Panc1 (cell line): ENCODE data around the gene AQP12B. TPM values are rescaled to one million over a fixed set of nuclear protein-coding genes. Genes with fewer than 3 reads are reported as not detected.

ENCODE experiments used
- ATAC-seq: fragments of 200-7000 bp; cut with Tn5 transposase; 2 replicates; pipeline ENCODE4 v1.9.1; 2020; ENCODE audit warnings: mild to moderate bottlenecking, moderate library complexity
- BruUV-seq: library from RNA; stranded (reverse); fragments of 400-500 nt; replicated peaks from 2 replicates; lab custom pipeline; 2021; lab: Mats Ljungman, UMichigan
- CTCF ChIA-PET: fragments of 300-600 bp; sonication (Branson Sonifier 250); formaldehyde crosslinking; loops from one replicate; lab custom pipeline; 2022; ENCODE audit warnings: antibody characterized with exemption; lab: Charles Lee
- POLR2A ChIA-PET: fragments of 300-600 bp; sonication (Branson Sonifier 250); formaldehyde crosslinking; loops from one replicate; lab custom pipeline; 2022; ENCODE audit warnings: antibody characterized with exemption; lab: Charles Lee
- DNase-seq: peaks from one replicate; pipeline ENCODE4 v3.0.0-alpha.2; 2010; ENCODE audit warnings: low read depth, low spot score
- H3K27ac ChIP-seq: 2 replicates; pipeline ENCODE4 v1.5.1; 2011; ENCODE audit warnings: mild to moderate bottlenecking, low read length, inconsistent platforms
- H3K27me3 ChIP-seq: fragments of 200-500 bp; sonication (Bioruptor generic); 2 replicates; pipeline ENCODE4 v1.6.0; 2014; ENCODE audit warnings: low read length, inconsistent platforms; ENCODE audit not compliant: control insufficient read depth, insufficient read depth
- H3K36me3 ChIP-seq: fragments of 200-500 bp; sonication (Bioruptor generic); 2 replicates; pipeline ENCODE4 v1.5.1; 2014; ENCODE audit warnings: inconsistent platforms, mild to moderate bottlenecking, low read length, moderate library complexity; ENCODE audit not compliant: control insufficient read depth, insufficient read depth
- H3K4me1 ChIP-seq: 2 replicates; pipeline ENCODE4 v1.5.1; 2011; ENCODE audit warnings: inconsistent platforms, mild to moderate bottlenecking, low read length, moderate library complexity; ENCODE audit not compliant: control insufficient read depth, insufficient read depth
- H3K4me3 ChIP-seq, 2 experiments: 2 replicates each; pipeline ENCODE4 v1.5.1; 2011 to 2012; ENCODE audit warnings: low read depth in 2 of 2, low read length in 2 of 2, mild to moderate bottlenecking in 2 of 2, inconsistent platforms in 1 of 2, moderate library complexity in 1 of 2
- H3K9me3 ChIP-seq: fragments of 200-500 bp; sonication (Bioruptor generic); 2 replicates; pipeline ENCODE4 v1.5.1; 2014; ENCODE audit warnings: low read depth, mild to moderate bottlenecking, inconsistent platforms, low read length, moderate library complexity; ENCODE audit not compliant: control insufficient read depth, insufficient read depth
- CTCF ChIP-seq: fragments of 450-650 bp; IDR thresholded peaks from 2 replicates; pipeline ENCODE4 v1.5.1; 2017; ENCODE audit warnings: mild to moderate bottlenecking
- POLR2AphosphoS5 ChIP-seq: IDR thresholded peaks from 2 replicates; pipeline ENCODE4 v1.6.1; 2012; ENCODE audit warnings: mild to moderate bottlenecking, low read depth, low read length, moderate library complexity
- REST ChIP-seq, 2 experiments: IDR thresholded peaks; 2 replicates each; pipeline ENCODE4 v1.6.1; 2011 to 2012; ENCODE audit warnings: low read depth in 2 of 2, control low read depth in 1 of 2, low read length in 1 of 2, mild to moderate bottlenecking in 1 of 2, moderate library complexity in 1 of 2; ENCODE audit not compliant: insufficient read depth in 1 of 2
- SIN3A ChIP-seq: IDR thresholded peaks from 2 replicates; pipeline ENCODE4 v1.6.1; 2012; ENCODE audit warnings: low read depth, mild to moderate bottlenecking, low read length, moderate library complexity, borderline replicate concordance; ENCODE audit not compliant: insufficient read depth
- TCF7L2 ChIP-seq: IDR thresholded peaks from 2 replicates; pipeline ENCODE4 v1.6.1; 2011; ENCODE audit warnings: mild to moderate bottlenecking, low read depth, low read length, inconsistent platforms
- in situ Hi-C: cut with HindIII; loops from 2 replicates; pipeline ENCODE4 v1.10.0; 2016; ENCODE audit warnings: low sequenced_read_pairs, low pct_unique_long_range_greater_than_20kb
- intact Hi-C: fragments of 100-400 bp; cut with micrococcal nuclease; formaldehyde crosslinking; loops from one replicate; pipeline ENCODE4 v1.10.0; 2022; ENCODE audit not compliant: unreplicated experiment
- total RNA-seq: library from RNA; stranded (reverse); gene quantifications from one replicate; pipeline ENCODE4 v1.2.1, GENCODE V29; 2021; ENCODE audit not compliant: unreplicated experiment

The AQP12B gene
- total RNA-seq, 1 experiment from 2014 or later = not detected

GRCh38 chr2:240722376-240722775 is 39.7 kb upstream of the AQP12B start:
- Histone ChIP-seq H3K4me1 (no peaks in the 10 kb centered on the region), H3K27me3 (no peaks in the 10 kb centered on the region), H3K4me3 (no peak overlapping the region), H3K27ac (no peak overlapping the region), H3K36me3 (no peaks in the 10 kb centered on the region), H3K9me3 (no peaks in the 10 kb centered on the region)
- intact Hi-C loops = no loop called here
- ChIA-PET CTCF (interaction anchor here (0.6 kb wide), 1 partner anchor 142 kb away, joined by 3 read pairs; no protein-coding TSS in a partner anchor), POLR2A (no interaction called here)
- DNase-seq = no peak
- BruUV-seq = no TSS peak
- ATAC-seq = no peak
- in situ Hi-C loops = no loop called here
- TF ChIP-seq POLR2AphosphoS5 (no peak), REST (IDR thresholded peaks at IDR 0.05; ENCODE audit: insufficient read depth in 1 of 2, low read depth in 2 of 2, low read length in 1 of 2) (no peak), CTCF (no peak), TCF7L2 (no peak), SIN3A (no peak)

- BruUV-seq = no TSS peak
- TF ChIP-seq SIN3A (no peak), CTCF (no peak), REST (IDR thresholded peaks at IDR 0.05; ENCODE audit: insufficient read depth in 1 of 2, low read depth in 2 of 2, low read length in 1 of 2) (no peak), POLR2AphosphoS5 (no peak), TCF7L2 (no peak)
- Histone ChIP-seq H3K4me1 (no peaks in the 10 kb centered on the region), H3K4me3 (no peak overlapping the region), H3K27me3 (no peaks in the 10 kb centered on the region), H3K9me3 (no peaks in the 10 kb centered on the region), H3K27ac (no peak overlapping the region), H3K36me3 (no peaks in the 10 kb centered on the region)
- CTCF ChIA-PET = interaction anchor here (0.6 kb wide), 1 partner anchor 142 kb away, joined by 3 read pairs; no protein-coding TSS in a partner anchor
- in situ Hi-C loops = no loop called here
- ATAC-seq = no peak
- no peak for DNase-seq
- POLR2A ChIA-PET = no interaction called here
- intact Hi-C loops = no loop called here
These were observed 39.0 kb upstream of the AQP12B start for GRCh38 chr2:240721596-240722180.
